HG02759 (cell line): ENCODE results near the gene GPR17.

Experiments used
- ATAC-seq: cut with Tn5 transposase; IDR thresholded peaks from one replicate; pipeline ENCODE4 v1.9.1; 2021; ENCODE audit warnings: mild to moderate bottlenecking, moderate library complexity; ENCODE audit not compliant: unreplicated experiment

Gene GPR17

DNA sequence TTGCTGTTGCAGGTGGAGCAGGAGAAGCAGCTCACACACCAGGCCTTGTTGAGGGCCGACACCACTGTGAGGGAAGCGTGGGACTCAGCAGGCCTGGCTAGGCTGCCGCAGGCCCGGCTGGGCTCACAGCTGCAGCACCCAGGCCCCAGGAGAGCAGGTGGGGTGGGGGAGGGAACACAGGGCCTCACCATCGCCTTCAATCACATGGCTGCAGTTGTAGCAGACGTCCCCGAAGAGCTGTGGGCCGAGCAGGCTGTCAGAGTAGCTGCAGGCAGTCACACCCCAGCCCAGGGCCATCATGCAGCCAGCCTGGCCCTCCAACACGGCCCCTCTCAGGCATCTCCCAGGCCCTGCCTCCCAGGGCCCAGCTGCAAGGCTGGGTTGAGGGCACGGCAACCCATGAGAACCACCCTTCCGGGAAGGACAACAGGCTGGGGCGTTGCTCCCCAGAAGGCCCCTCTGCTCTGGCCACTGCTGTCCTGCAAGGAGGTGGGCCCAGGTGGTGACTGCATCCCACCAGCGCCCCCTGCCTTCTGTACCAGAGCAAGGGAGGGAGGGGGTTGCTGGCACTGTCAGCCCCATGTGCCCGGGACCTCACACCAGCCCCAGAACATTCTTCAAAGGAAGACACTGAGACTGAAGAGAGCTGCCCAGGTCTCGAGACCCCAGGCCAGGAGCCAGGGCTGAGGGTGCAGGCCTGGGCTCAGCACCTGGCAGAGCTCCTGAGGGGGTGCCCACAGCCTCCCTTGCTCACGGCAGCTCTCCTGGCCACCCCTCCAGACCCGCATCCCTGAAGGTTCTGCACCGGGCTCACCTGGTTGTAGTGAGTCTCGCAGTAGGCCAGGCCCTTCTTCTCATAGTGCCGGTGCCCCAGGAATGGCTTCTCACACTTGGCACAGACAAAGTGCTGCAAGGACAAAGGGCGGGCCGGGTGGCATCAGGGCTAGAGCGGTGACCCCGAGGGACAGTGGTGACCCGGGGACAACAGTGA is 5.6 kb upstream of the GPR17 start:
- peak; percentile 68 for ATAC-seq

DNA sequence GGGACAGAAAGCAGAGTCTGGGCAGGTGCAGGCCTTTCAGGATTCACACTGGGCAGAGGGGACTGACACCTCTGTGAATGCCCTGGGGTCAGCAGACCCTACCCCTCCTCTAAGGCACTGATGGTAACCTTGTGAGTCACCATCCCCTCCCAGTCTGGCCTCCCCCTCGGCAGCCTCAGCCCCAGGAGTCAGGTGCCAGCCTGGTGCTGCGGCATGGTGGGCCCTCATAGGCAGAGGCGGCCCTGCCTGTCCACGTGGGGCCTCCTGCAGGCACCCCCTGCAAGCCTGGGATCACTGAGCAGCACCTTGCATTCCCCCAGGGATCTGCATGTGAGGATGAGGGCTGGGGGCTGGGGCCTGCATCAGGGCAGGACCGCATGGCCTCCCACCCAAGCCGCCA is 4.8 kb upstream of the GPR17 start:
- no peak for ATAC-seq

- ATAC-seq, result no peak
Observed at GRCh38 chr2:127641846-127642507, 4.0 kb upstream of the GPR17 start.

- ATAC-seq, result no peak
Observed at GRCh38 chr2:127642706-127643438, 3.1 kb upstream of the GPR17 start.

DNA sequence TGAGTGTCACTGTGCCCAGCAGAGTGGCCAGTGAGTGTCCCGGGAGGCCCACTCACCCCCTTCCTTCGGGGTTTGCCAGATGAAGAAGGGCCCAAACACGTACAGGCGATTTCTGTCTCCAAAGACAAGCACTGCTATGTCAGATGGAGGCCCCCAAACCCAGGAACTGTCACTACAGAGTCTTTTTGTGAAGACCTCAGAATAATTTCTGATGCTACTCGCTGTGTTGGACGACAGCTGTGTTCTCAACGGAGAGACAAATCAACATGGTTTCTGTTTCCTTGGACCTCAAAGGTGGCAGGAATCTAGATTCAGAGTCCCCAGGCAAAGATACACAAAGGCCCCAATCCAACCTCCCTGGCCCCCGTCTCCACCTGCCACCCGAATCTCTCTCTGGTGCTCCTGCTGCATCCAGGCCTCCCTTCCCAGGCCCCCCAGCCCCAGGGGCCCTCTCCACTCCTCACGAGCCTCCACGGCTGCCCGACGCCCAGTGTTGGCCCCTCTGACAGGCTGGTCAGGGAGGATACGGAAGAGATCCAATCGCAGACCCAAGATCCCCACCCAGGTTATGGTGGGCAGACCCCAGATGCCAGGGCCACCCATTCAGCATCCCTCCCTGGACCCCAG is 2.4 kb upstream of the GPR17 start:
- ATAC-seq, result no peak

DNA sequence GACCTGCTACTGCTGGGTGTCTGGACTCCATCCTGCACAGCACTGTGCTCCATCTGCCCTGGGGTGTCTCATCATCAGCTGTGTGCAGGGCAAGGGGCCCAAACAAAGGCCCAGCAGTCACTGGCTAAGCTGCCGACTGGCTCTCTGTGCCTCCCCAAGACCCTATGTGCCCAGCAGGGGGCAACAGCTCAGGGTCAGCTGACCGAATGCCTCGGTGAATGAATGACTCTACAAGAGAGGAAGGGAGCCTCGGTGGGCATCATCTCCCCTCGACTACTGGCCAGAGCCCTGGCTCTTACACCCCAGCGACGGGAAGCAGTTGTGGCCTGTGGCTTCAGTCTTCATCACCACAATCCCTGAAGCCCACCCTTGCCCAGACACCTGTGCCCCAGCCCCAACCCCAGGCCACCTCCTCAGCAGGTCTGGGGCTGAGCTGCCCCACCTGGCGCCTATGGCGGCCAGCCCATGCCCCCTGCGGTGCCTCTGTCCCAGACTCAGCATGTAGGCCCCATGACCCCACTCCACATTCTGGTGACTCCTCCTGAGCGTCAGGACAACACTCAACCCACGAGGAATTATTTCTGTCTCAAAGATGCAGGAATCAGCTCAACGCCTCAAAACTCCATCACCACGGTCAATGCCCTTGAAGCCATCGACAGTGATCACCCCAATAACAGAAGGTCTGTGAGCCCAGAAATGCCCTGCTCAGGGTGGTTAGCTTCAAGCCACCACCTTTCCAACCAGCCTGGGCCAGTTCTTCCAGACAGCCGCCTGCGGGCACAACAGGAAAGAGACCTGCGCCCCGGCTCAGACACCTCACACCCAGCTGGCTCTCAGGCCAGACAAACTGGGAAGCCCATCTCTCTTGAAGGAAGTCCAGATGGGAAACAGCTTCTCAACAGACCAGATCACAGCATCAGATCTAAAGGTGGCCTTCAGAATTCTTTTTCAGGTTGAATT is 1.6 kb upstream of the GPR17 start:
- ATAC-seq, result no peak

- no peak for ATAC-seq
Observed at GRCh38 chr2:127645026-127645394, 943 bp upstream of the GPR17 start.

GRCh38 chr2:127646487-127647241 is 711 bp downstream of the GPR17 start:
- no peak for ATAC-seq

- no peak for ATAC-seq
Observed at GRCh38 chr2:127647242-127648190, 1.6 kb downstream of the GPR17 start.

DNA sequence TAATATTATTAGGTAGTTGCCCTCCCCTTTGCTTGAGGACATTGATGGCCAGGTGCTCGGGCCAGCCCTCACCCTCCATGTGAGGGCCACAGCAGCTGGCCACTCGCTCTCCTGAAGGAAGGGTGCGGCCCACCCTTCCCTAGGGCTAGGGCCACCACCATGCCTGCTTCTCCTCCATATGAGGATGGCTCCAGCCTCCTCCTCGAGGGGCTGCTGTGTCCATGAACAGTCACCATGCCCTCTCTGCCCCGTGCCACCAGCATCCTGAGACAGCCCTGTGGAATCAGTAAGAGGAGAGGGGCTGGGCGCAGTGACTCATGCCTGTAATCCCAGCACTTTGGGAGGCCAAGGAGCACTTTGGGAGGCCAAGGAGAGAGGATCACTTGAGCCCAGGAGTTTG is 2.4 kb downstream of the GPR17 start:
- no peak for ATAC-seq

- no peak for ATAC-seq
Observed at GRCh38 chr2:127649100-127649611, 3.2 kb downstream of the GPR17 start.

GRCh38 chr2:127649684-127650040 is 3.7 kb downstream of the GPR17 start:
- peak; percentile 69 for ATAC-seq

DNA sequence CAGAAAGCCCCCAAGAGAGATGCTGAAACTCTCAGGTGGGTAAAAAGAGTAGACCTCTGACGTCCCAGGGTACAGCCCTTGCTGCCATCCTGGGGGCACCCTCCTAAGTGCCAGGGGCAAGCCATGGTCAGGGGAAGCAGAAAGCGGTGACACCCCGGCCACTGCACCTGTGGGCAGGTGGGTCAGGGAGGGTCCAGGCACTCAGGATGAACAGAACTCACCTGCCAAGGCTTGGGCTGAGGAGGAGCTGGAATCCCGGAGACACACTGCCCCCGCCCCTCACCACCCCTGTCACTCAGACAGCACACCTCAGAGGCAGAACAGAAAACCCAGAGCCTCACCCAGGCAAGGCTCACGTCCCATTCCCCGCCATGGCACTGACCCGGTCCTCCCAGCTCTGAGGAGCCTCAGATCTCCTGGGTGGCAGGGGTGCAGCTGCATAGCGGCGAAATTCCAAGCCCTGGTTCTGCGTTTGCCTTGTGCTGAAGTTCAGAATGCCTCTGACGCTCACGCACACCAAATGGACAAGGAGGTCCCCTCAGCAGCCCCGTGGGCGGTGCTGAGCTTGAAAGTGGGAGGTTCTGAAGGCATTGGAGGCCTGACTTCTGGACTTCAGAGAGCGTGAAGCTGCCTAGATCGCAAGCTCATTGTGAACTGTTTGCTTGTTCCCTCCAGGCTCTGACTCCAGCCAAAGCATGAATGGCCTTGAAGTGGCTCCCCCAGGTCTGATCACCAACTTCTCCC is 4.3 kb downstream of the GPR17 start:
- ATAC-seq, result no peak

DNA sequence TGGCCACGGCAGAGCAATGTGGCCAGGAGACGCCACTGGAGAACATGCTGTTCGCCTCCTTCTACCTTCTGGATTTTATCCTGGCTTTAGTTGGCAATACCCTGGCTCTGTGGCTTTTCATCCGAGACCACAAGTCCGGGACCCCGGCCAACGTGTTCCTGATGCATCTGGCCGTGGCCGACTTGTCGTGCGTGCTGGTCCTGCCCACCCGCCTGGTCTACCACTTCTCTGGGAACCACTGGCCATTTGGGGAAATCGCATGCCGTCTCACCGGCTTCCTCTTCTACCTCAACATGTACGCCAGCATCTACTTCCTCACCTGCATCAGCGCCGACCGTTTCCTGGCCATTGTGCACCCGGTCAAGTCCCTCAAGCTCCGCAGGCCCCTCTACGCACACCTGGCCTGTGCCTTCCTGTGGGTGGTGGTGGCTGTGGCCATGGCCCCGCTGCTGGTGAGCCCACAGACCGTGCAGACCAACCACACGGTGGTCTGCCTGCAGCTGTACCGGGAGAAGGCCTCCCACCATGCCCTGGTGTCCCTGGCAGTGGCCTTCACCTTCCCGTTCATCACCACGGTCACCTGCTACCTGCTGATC is 4.9 kb downstream of the GPR17 start:
- no peak for ATAC-seq

- ATAC-seq, result no peak
Observed at GRCh38 chr2:127651381-127651809, 5.4 kb downstream of the GPR17 start.

- no peak for ATAC-seq
Observed at GRCh38 chr2:127651971-127652550, 6.1 kb downstream of the GPR17 start.
